HEK293T (cell line): ENCODE data around the gene KRTAP1-4.

Experiments
- ARNT ChIP-seq: fragments of 450-650 bp; IDR thresholded peaks from 2 replicates; pipeline ENCODE4 v1.6.1; 2017; ENCODE audit warnings: mild to moderate bottlenecking
- BHLHE40 ChIP-seq: fragments of 450-650 bp; IDR thresholded peaks from 2 replicates; pipeline ENCODE4 v1.6.1; 2016; ENCODE audit warnings: mild to moderate bottlenecking, moderate library complexity, borderline replicate concordance
- FOXM1 ChIP-seq: fragments of 450-650 bp; IDR thresholded peaks from 2 replicates; pipeline ENCODE4 v1.6.1; 2017; ENCODE audit warnings: mild to moderate bottlenecking, borderline replicate concordance
- HDGF ChIP-seq: fragments of 450-650 bp; IDR thresholded peaks from 2 replicates; pipeline ENCODE4 v1.6.1; 2017; ENCODE audit warnings: antibody characterized with exemption, borderline replicate concordance
- NFRKB ChIP-seq: fragments of 450-650 bp; IDR thresholded peaks from 2 replicates; pipeline ENCODE4 v1.6.1; 2016; ENCODE audit warnings: mild to moderate bottlenecking, moderate library complexity
- SP1 ChIP-seq: fragments of 450-650 bp; IDR thresholded peaks from 2 replicates; pipeline ENCODE4 v1.6.1; 2017
- SUZ12 ChIP-seq: fragments of 450-650 bp; IDR thresholded peaks from 2 replicates; pipeline ENCODE4 v1.6.1; 2016; ENCODE audit warnings: mild to moderate bottlenecking
- TARDBP ChIP-seq: fragments of 450-650 bp; IDR thresholded peaks from 2 replicates; pipeline ENCODE4 v1.6.1; 2016

DNA sequence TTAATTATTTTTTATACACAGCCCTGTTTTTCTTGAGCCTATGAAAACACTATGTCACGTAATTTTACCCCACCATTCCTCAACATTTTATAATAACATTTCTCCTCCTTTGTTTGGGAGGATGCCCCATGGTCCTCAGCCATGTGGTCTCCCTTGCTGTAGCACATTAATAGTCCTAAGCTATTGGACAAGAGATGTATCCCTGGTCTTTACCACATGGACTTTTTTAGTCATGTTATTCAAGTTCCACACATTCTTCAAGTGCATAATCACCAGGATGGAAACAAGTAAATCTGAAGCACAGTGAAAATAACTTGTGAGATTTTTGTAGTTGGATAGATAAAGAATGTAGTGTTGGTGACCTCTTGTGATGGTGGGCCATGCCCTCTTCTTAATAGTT, 32.0 kb upstream of the KRTAP1-4 start:
- TF ChIP-seq HDGF (no peak), NFRKB (no peak), SP1 (no peak), TARDBP (no peak), BHLHE40 (no peak), FOXM1 (no peak), ARNT (no peak), SUZ12 (no peak)
